Measurements from ENCODE around the gene MRPS6.

GRCh38 chr21:34120867-34121266, 47.5 kb downstream of the MRPS6 start:
- TF ChIP-seq POLR2A (IDR thresholded peaks at IDR 0.05) (no peak), CTCF (IDR thresholded peaks at IDR 0.05) (no peak), EP300 (IDR thresholded peaks at IDR 0.05) (no peak)

All from suprapubic skin (tissue), 3 donors.